ENCODE measurements around the gene PANK4. TPM values are rescaled to one million over a fixed set of nuclear protein-coding genes. Genes with fewer than 3 reads are reported as not detected.

Gene PANK4
- total and polyA plus RNA-seq, 9 of the 15 experiments (the other 6 are each of a cell fraction or from before 2014, with no cell fraction given), result 0.93 to 55.6 (median 31.5) TPM

DNA sequence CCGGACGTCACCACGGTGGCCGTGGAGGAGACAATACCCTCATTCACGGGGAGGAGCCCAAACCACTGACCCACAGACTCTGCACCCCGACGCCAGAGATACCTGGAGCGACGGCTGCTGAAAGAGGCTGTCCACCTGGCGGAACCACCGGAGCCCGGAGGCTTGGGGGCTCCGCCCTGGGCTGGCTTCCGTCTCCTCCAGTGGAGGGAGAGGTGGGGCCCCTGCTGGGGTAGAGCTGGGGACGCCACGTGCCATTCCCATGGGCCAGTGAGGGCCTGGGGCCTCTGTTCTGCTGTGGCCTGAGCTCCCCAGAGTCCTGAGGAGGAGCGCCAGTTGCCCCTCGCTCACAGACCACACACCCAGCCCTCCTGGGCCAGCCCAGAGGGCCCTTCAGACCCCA is 36.8 kb upstream of the PANK4 start:
- POLR2A ChIA-PET, result interaction anchor here (0.5 to 3.3 kb wide), 3 partner anchors 23 to 154 kb away, joined by 3 to 13 read pairs (median 4); partner anchors contain the start of gene PRXL2B
- no peak overlapping the region for H3K27ac ChIP-seq (ENCODE audit: extremely low read depth, low read depth, low read length)
- H3K79me2 ChIP-seq (ENCODE audit: control insufficient read depth, insufficient read depth, low read length), result no peaks in the 10 kb centered on the region
- H3K9me3 ChIP-seq (replicated peaks; ENCODE audit: control insufficient read depth, insufficient read depth, low read depth, low read length), result no peaks in the 10 kb centered on the region
- 26% methylated on average over 18 of the region's 18 CpGs for WGBS (ENCODE audit: insufficient coverage, low coverage, missing lambda C conversion rate)
- H3K36me3 ChIP-seq (ENCODE audit: control insufficient read depth, insufficient read depth, low read length), result no peaks in the 10 kb centered on the region
- H3K9me1 ChIP-seq (ENCODE audit: control insufficient read depth, insufficient read depth, low read length), result no peaks in the 10 kb centered on the region
- in situ Hi-C loops (cut with MboI), result no loop called here
- no peak for DNase-seq (ENCODE audit: extremely low read depth in 1 of 4, low spot score in 3 of 4)
- no peaks in the 10 kb centered on the region for H4K20me1 ChIP-seq (replicated peaks; ENCODE audit: control insufficient read depth, insufficient read depth, low read length)
- peaks cover 10 to 68% of the 10 kb centered on the region in 2 experiments; a peak in 4 of 5 replicates for H3K4me1 ChIP-seq (replicated peaks in 1 of 2; ENCODE audit: control insufficient read depth in 2 of 2, insufficient read depth in 2 of 2, low read length in 2 of 2)
- H3K27me3 ChIP-seq (ENCODE audit: control insufficient read depth in 2 of 2, insufficient read depth in 2 of 2, low read length in 2 of 2), result peaks cover 26 to 43% of the 10 kb centered on the region in 2 experiments
- no peak for FAIRE-seq
- no peak for ATAC-seq
- no peak overlapping the region for H2AFZ ChIP-seq (ENCODE audit: low read depth, low read length)
- intact Hi-C loops (cut with micrococcal nuclease), result no loop called here
- TF ChIP-seq DDX20 (tag; IDR thresholded peaks at IDR 0.05; ENCODE audit: low read depth) (no peak), KLF1 (tag; IDR thresholded peaks at IDR 0.05) (0 out of 2 replicates have a peak, but pooled peaks have one; percentile 16)
- TF ChIP-seq, protein P1, sequence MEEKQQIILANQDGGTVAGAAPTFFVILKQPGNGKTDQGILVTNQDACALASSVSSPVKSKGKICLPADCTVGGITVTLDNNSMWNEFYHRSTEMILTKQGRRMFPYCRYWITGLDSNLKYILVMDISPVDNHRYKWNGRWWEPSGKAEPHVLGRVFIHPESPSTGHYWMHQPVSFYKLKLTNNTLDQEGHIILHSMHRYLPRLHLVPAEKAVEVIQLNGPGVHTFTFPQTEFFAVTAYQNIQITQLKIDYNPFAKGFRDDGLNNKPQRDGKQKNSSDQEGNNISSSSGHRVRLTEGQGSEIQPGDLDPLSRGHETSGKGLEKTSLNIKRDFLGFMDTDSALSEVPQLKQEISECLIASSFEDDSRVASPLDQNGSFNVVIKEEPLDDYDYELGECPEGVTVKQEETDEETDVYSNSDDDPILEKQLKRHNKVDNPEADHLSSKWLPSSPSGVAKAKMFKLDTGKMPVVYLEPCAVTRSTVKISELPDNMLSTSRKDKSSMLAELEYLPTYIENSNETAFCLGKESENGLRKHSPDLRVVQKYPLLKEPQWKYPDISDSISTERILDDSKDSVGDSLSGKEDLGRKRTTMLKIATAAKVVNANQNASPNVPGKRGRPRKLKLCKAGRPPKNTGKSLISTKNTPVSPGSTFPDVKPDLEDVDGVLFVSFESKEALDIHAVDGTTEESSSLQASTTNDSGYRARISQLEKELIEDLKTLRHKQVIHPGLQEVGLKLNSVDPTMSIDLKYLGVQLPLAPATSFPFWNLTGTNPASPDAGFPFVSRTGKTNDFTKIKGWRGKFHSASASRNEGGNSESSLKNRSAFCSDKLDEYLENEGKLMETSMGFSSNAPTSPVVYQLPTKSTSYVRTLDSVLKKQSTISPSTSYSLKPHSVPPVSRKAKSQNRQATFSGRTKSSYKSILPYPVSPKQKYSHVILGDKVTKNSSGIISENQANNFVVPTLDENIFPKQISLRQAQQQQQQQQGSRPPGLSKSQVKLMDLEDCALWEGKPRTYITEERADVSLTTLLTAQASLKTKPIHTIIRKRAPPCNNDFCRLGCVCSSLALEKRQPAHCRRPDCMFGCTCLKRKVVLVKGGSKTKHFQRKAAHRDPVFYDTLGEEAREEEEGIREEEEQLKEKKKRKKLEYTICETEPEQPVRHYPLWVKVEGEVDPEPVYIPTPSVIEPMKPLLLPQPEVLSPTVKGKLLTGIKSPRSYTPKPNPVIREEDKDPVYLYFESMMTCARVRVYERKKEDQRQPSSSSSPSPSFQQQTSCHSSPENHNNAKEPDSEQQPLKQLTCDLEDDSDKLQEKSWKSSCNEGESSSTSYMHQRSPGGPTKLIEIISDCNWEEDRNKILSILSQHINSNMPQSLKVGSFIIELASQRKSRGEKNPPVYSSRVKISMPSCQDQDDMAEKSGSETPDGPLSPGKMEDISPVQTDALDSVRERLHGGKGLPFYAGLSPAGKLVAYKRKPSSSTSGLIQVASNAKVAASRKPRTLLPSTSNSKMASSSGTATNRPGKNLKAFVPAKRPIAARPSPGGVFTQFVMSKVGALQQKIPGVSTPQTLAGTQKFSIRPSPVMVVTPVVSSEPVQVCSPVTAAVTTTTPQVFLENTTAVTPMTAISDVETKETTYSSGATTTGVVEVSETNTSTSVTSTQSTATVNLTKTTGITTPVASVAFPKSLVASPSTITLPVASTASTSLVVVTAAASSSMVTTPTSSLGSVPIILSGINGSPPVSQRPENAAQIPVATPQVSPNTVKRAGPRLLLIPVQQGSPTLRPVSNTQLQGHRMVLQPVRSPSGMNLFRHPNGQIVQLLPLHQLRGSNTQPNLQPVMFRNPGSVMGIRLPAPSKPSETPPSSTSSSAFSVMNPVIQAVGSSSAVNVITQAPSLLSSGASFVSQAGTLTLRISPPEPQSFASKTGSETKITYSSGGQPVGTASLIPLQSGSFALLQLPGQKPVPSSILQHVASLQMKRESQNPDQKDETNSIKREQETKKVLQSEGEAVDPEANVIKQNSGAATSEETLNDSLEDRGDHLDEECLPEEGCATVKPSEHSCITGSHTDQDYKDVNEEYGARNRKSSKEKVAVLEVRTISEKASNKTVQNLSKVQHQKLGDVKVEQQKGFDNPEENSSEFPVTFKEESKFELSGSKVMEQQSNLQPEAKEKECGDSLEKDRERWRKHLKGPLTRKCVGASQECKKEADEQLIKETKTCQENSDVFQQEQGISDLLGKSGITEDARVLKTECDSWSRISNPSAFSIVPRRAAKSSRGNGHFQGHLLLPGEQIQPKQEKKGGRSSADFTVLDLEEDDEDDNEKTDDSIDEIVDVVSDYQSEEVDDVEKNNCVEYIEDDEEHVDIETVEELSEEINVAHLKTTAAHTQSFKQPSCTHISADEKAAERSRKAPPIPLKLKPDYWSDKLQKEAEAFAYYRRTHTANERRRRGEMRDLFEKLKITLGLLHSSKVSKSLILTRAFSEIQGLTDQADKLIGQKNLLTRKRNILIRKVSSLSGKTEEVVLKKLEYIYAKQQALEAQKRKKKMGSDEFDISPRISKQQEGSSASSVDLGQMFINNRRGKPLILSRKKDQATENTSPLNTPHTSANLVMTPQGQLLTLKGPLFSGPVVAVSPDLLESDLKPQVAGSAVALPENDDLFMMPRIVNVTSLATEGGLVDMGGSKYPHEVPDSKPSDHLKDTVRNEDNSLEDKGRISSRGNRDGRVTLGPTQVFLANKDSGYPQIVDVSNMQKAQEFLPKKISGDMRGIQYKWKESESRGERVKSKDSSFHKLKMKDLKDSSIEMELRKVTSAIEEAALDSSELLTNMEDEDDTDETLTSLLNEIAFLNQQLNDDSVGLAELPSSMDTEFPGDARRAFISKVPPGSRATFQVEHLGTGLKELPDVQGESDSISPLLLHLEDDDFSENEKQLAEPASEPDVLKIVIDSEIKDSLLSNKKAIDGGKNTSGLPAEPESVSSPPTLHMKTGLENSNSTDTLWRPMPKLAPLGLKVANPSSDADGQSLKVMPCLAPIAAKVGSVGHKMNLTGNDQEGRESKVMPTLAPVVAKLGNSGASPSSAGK (IDR thresholded peaks at IDR 0.05), result peak; percentile 27; the same call in 1 of the 2 replicates
- TF ChIP-seq, protein P2, sequence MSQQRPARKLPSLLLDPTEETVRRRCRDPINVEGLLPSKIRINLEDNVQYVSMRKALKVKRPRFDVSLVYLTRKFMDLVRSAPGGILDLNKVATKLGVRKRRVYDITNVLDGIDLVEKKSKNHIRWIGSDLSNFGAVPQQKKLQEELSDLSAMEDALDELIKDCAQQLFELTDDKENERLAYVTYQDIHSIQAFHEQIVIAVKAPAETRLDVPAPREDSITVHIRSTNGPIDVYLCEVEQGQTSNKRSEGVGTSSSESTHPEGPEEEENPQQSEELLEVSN (IDR thresholded peaks at IDR 0.05; ENCODE audit: borderline replicate concordance in 1 of 2, extremely low read depth in 1 of 2, insufficient read depth in 1 of 2, insufficient read length in 1 of 2, low read depth in 1 of 2, low read length in 1 of 2, poor library complexity in 1 of 2, severe bottlenecking in 1 of 2), result peak in 1 of 2 experiments; percentile 15
- peak overlapping the region in 1 of 2 experiments; percentile 60; a peak in 2 of 4 replicates for H3K9ac ChIP-seq (ENCODE audit: insufficient read depth in 1 of 2, low read depth in 2 of 2, low read length in 2 of 2)
- H3K4me2 ChIP-seq (ENCODE audit: insufficient read depth, low read length), result no peak overlapping the region
- no peak overlapping the region for H3K4me3 ChIP-seq
- CTCF ChIA-PET (ENCODE audit: low intra/inter-chr PET ratio), result interaction anchor here (0.6 kb wide), 1 partner anchor 22 kb away, joined by 3 read pairs; no protein-coding TSS in a partner anchor
- no TSS peak for BruUV-seq (replicated peaks)
